ENCODE data around the gene UBE2L5.

- TF ChIP-seq SP1 (IDR thresholded peaks at IDR 0.05) (no peak), FOXA1 (IDR thresholded peaks at IDR 0.05) (no peak), FOXM1 (IDR thresholded peaks at IDR 0.05; ENCODE audit: borderline replicate concordance) (no peak), NFRKB (IDR thresholded peaks at IDR 0.05) (no peak), FOXK2 (IDR thresholded peaks at IDR 0.05) (no peak), BHLHE40 (IDR thresholded peaks at IDR 0.05; ENCODE audit: borderline replicate concordance) (no peak)
- TF ChIP-seq, protein P1, sequence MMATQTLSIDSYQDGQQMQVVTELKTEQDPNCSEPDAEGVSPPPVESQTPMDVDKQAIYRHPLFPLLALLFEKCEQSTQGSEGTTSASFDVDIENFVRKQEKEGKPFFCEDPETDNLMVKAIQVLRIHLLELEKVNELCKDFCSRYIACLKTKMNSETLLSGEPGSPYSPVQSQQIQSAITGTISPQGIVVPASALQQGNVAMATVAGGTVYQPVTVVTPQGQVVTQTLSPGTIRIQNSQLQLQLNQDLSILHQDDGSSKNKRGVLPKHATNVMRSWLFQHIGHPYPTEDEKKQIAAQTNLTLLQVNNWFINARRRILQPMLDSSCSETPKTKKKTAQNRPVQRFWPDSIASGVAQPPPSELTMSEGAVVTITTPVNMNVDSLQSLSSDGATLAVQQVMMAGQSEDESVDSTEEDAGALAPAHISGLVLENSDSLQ (IDR thresholded peaks at IDR 0.05): no peak
Measured at GRCh38 chr13:30473675-30474074, 51.4 kb downstream of the UBE2L5 start.

All from HEK293T (cell line).